Mammary epithelial cell (primary cell): ENCODE data around the gene PTX4.

Experiments
- EZH2 ChIP-seq: IDR thresholded peaks from 2 replicates; pipeline ENCODE4 v1.6.1; 2012; ENCODE audit warnings: low read length, inconsistent platforms, borderline replicate concordance
- TF ChIP-seq, protein P1 (sequence below), 2 donors: IDR thresholded peaks in 1 of 2; conservative IDR thresholded peaks in 1 of 2; 2 replicates each; pipeline ENCODE4 v1.5.1; 2011 to 2012; ENCODE audit warnings: inconsistent platforms in 2 of 2, low read length in 2 of 2, mild to moderate bottlenecking in 2 of 2, control low read depth in 1 of 2, low read depth in 1 of 2; ENCODE audit not compliant: insufficient read depth in 1 of 2; ENCODE audit errors: extremely low read depth in 1 of 2

DNA sequence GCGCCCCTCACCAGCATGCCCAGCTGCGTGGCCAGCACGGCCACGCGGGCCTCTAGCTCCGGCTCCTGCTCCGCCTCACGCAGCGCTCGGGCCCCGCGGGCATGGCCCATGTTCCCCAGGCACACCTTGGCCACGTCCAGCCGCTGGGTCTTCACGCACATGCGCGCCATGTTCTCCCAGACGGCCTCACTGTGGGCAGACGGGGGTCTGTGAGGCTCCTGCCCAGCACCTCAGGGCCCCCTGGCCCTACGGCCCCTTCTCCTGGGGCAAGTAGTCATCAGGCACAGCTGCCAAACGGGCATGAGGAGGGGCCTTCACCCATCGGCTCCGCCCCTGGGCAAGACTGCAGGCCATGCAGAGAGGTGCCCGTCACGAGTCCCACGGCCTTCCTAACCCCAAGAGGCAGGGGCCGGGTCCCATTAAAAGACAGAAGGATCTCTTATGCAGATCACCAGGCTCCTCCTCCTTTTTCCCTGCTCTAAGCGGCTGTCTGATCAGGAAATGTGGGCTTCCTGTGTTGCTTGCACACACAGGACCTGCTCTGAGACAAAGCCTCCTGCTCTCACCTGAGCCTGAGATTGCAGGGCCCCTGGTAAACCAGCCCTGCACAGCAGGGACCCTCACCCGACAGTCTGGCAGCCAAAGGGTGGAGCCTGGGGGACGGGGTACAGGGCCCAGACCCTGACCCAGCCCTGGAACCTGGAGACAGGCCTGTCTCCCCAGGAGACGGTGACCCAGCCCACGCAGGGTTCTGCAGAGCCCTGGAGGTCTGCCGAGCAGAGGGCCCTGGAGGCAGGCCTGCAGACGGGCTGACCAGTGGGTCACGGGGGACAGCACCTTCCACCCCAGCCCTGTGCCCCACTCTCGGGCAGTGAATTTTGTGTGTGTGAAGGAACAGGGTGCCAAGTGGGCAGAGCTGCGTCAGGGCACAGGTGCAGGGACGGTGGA, 38.1 kb upstream of the PTX4 start:
- TF ChIP-seq, protein P1, sequence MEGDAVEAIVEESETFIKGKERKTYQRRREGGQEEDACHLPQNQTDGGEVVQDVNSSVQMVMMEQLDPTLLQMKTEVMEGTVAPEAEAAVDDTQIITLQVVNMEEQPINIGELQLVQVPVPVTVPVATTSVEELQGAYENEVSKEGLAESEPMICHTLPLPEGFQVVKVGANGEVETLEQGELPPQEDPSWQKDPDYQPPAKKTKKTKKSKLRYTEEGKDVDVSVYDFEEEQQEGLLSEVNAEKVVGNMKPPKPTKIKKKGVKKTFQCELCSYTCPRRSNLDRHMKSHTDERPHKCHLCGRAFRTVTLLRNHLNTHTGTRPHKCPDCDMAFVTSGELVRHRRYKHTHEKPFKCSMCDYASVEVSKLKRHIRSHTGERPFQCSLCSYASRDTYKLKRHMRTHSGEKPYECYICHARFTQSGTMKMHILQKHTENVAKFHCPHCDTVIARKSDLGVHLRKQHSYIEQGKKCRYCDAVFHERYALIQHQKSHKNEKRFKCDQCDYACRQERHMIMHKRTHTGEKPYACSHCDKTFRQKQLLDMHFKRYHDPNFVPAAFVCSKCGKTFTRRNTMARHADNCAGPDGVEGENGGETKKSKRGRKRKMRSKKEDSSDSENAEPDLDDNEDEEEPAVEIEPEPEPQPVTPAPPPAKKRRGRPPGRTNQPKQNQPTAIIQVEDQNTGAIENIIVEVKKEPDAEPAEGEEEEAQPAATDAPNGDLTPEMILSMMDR (conservative IDR thresholded peaks at IDR 0.05 in 1 of 2, IDR thresholded peaks at IDR 0.05 in 1 of 2; ENCODE audit: extremely low read depth in 1 of 2, insufficient read depth in 1 of 2, low read depth in 1 of 2, low read length in 2 of 2) = no peak
- TF ChIP-seq EZH2 = no peak
